Hematopoietic multipotent progenitor cell treated with erythropoietin and hydrocortisone succinate and interleukin-3 and kit ligand, for 4 days (in vitro differentiated cells): ENCODE measurements around the gene TBXA2R.
"Not testable (repeated sequence)": the region's sequence is repeated elsewhere in the genome, so short reads cannot be mapped to it uniquely, and the experiment has no call there.

Experiments
- DNase-seq: peaks from one replicate; pipeline ENCODE4 v3.0.0-alpha.2; 2015

Gene TBXA2R

GRCh38 chr19:3606690-3607289 lies at the start of gene TBXA2R:
TSS of gene TBXA2R (minus strand) at chr19:3606875. CDS start at chr19:3600634, 6,241 bp downstream.
- peak; percentile 80 for DNase-seq

- no peak for DNase-seq
Observed at GRCh38 chr19:3656073-3656746, 49.5 kb upstream of the TBXA2R start.

GRCh38 chr19:3655402-3656072 lies 48.9 kb upstream of the TBXA2R start:
- DNase-seq: peak; percentile 26

DNA sequence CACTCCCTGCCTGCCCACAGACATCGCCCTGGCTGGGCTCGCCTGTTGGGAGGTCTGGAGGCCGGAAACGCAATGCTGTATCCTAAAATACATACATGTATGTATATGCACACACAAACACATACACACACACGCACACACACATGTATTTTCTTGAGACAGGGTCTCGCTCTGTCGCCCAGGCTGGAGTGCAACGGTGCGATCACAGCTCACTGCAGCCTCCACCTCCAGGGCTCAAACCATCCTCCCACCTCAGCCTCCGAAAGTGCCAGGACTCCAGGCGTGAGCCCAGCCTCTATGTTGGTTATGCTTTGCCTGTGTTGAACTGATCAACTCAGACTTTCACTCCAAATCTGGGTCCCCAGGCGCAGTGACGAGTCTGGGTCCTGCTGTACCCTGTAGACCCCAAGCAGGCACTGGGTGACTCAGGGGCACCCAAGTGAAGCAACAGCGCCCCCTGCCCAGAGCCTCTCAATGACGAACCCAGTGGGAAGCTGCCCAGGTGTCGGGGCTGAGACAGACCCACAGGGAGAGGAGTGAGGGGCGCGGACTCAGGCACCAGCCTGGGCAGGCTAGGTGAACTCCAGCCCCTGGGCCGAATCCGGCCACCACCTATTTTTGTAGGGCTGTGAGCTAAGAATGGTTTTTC lies 47.3 kb upstream of the TBXA2R start:
- peak; percentile 42 for DNase-seq

DNA sequence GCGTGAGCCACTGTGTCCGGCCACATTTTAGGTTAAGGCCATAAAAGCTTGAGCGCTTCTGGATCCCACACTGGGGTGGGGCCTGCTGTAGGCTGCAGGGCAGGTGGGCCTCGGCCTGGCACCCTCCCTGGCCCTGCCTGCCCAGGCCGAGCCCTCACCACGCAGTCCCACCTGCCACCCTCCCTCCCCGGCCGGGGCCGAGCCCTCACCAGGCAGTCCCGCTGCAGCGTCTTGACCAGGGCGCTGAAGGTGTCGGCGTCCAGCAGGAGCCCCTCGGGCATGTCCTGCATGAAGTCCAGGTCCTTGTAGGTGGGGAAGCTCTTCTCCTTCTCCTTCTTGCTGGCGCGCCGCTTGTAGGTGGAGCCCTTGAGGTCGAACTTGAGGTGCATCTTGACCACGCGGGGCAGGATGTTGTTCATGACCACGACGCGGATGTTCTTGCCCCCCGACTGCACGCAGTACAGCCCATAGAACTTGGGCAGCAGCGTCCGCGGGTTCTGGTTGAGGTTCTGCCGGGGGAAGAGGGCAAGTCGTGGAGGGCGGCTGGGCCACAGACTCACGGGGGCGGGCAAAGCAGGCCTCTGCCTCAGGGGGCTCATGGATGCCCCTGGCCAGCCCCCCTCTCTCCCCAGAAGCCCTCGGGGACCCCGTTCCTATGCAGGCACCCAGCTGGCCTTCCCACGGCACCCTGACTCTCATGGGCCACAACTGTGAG lies 46.6 kb upstream of the TBXA2R start:
- DNase-seq: no peak

GRCh38 chr19:3652422-3652821 lies 45.7 kb upstream of the TBXA2R start:
- no peak for DNase-seq

DNA sequence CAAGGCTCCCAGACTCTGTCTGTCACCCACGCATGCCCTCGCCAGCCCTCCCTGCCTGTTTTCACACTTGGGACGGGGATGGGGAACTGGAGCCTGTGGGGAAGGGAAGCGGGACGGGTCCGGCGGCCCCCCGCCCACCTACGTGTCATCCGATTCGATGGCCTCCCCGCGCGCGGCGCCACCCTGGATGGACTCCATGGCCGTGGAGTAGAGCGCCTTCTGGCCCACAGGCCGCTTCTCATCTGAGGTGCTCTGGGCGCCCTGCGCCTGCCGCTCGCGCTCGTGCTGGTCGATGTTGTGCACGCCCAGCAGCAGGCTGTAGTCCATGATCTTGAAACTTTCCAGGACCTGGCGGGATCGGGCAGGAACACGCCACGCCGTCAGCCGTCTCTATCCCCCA lies 45.0 kb upstream of the TBXA2R start:
- DNase-seq: no peak

GRCh38 chr19:3649888-3650287 lies 43.2 kb upstream of the TBXA2R start:
- DNase-seq: no peak

GRCh38 chr19:3648037-3648905 lies 41.6 kb upstream of the TBXA2R start:
- DNase-seq: no peak

GRCh38 chr19:3647102-3647501 lies 40.4 kb upstream of the TBXA2R start:
- DNase-seq: not testable (repeated sequence)

GRCh38 chr19:3646336-3647092 lies 39.8 kb upstream of the TBXA2R start:
- DNase-seq: no peak

DNA sequence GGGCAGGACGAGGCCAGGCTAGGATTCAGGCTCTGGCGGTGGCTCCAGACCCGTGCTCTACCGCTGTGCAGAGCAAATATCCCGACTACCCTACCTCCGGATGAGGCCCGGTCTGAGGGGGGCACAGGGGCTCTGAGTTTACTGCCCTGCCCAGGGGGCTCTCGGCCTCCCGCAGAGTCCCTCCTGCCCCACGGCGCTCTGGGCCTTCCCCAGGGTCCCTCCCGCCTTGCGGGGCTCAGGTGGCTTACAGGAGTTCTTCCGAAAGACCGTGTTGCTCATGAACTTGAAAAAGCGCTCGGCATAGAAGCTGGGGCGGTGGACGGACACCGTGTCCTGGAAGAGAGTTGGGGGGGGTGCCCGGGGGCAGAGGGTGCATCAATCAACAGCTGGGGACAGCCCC lies 39.1 kb upstream of the TBXA2R start:
- no peak for DNase-seq

DNA sequence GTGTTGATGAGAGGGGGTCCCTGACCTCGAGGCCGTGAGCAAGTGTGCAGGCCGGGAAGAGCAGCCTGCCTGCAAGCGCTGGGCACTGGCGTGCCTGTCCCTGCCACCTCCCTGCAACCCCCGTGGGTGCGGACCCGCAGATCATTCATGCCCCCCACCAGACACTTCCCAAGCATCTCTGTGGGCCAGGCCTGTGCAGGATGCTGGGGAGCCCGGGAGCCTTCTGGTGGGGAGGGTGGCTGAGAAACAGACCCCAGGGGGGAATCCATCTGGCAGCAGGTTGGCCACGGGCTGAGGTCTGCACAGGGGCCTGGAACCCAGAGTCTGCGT lies 38.4 kb upstream of the TBXA2R start:
- no peak for DNase-seq

DNA sequence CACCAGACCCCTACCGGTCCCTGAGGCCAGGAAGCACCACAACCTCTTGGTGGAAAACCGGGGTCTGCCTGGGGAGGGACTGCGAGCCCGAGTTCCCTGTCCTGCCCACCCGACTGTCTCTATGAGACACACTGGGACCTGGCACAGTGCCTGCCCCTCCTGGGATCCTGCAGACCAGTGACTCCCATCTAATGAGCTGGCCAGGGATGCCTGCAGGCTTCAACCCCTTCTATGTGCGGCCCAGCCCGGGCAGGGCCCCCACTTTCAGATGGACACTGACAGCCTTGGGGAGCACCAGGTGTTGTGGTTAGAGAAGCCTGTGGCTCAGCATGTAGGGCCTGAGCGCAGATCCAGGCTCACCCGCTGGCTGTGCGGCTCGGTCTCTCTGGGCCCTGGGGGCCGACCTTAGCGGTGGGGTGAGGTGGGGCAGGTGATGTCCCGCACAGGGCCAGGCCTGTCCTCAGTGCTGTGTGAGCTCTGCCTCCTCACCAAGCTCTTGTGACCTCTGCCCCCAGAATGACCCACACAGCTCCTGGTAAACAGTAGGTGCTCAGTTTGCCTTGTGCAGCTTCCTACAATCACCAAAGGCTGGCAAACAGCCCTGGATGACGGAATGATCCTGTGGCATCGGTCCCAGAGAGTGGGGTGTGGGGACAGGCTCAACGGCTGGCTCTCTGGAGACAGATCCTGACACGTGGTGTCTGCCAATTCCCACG lies 37.8 kb upstream of the TBXA2R start:
- DNase-seq: no peak

DNA sequence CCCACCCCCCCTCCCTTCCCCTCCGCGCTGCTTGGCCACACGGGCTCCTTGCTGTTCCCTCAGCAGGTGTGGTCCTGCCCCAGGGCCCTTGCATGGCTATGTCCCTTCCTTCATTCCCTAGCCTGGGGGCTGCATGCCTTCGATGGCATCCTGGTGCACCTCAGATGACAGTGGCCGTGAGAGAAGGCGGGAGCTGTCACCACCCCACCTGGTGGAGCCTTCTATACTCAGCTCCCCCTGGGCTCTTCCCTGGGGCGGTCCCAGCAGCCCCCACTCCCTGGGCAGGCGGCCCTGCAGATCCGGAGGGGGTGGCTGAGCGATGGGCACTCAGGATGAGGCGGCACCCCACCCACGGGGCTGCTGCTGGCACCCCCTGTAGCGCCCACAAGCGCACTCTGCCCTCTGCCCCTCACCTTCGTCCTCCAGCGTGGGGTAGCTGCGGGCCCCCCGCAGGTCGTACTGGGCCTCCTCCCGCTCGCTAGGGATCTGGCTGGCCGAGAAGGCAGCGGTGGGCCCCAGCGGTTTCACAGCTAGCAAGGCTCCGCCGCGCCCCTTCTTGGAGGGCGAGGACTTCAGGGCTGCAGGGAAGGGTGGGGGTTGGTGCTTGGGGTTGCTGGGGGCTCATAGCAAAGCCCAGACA lies 37.1 kb upstream of the TBXA2R start:
- no peak for DNase-seq

GRCh38 chr19:3642987-3643673 lies 36.5 kb upstream of the TBXA2R start:
- DNase-seq: peak; percentile 33

GRCh38 chr19:3642296-3642695 lies 35.6 kb upstream of the TBXA2R start:
- DNase-seq: no peak

- DNase-seq: no peak
Observed at GRCh38 chr19:3641515-3642269, 35.0 kb upstream of the TBXA2R start.

DNA sequence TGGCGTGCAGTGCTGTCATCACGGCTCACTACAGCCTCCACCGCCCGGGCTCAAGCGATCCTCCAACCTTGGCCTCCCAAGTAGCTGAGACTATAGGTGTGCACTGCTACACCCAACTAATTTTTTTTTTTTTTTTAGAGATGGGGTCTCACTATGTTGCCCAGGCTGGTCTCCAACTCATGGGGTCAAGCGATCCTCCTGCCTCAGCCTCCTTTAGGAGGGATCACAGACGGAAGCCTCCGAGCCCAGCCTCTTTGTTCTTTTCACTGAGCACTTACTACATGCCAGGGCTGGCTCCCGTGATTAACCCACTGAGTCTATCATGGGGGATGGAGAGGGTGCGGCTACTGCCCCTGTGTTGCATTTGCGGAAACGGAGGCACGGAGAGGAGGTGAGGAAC lies 32.8 kb upstream of the TBXA2R start:
- no peak for DNase-seq
